ENCODE measurements around the gene RAB11FIP3. TPM values are rescaled to one million over a fixed set of nuclear protein-coding genes. Genes with fewer than 3 reads are reported as not detected.
A peak's percentile ranks its signal among the peaks of the same experiment; 100 is the strongest.

Gene RAB11FIP3
- total and polyA plus RNA-seq, 2 of the 13 experiments (the other 11 are each of a cell fraction or from before 2014, with no cell fraction given): 34.3 to 57.6 TPM

DNA sequence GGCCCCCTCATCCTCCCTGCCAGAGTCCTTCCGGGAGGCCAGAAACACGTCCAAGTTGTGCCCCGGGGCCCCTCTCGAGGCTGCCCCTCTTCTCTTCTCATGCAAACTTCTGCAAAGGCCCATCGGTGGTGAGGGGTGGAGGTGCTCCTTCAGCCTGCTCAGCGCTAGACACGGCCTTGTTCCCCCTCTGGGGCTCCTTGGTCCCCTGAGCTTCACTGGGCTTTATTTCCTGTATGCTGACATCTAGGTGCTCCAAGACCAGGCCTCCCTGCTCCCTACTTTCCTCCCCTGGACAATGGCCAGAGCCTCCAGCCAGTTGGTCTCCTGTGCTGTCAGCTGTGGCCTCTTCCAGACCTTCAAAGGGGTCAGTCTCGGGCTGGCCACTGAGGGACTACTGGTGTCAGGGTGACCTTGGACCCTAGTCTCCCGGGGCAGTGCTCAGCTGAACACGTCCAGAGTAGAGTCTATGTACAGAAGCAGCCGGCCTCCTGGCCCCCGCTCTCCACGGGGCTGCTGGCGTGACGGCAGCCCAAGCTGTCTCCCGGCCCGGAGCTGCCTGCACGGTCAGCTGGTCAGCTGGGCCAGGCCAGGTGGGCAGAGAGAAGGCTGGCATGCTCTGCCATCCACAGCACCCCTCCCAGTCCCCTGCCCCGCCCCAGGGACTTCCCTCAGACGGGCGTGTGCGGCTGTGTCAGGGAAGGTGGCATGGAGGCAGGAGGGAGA lies 133.0 kb downstream of the RAB11FIP3 start (continued):
- TF ChIP-seq, protein P1, sequence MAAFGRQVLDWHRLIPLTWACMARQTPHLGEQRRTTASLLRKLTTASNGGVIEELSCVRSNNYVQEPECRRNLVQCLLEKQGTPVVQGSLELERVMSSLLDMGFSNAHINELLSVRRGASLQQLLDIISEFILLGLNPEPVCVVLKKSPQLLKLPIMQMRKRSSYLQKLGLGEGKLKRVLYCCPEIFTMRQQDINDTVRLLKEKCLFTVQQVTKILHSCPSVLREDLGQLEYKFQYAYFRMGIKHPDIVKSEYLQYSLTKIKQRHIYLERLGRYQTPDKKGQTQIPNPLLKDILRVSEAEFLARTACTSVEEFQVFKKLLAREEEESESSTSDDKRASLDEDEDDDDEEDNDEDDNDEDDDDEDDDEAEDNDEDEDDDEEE (CRISPR knock-in tag; IDR thresholded peaks at IDR 0.05): 0 out of 2 replicates have a peak, but pooled peaks have one; percentile 31
- no peak for TF ChIP-seq ZNF672 (CRISPR knock-in tag; IDR thresholded peaks at IDR 0.05)
- TF ChIP-seq, protein P2, sequence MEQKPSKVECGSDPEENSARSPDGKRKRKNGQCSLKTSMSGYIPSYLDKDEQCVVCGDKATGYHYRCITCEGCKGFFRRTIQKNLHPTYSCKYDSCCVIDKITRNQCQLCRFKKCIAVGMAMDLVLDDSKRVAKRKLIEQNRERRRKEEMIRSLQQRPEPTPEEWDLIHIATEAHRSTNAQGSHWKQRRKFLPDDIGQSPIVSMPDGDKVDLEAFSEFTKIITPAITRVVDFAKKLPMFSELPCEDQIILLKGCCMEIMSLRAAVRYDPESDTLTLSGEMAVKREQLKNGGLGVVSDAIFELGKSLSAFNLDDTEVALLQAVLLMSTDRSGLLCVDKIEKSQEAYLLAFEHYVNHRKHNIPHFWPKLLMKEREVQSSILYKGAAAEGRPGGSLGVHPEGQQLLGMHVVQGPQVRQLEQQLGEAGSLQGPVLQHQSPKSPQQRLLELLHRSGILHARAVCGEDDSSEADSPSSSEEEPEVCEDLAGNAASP (CRISPR knock-in tag; IDR thresholded peaks at IDR 0.05; ENCODE audit: borderline replicate concordance): peak; percentile 88; the same call in 1 of the 2 replicates
- no peak for TF ChIP-seq ZBTB42 (CRISPR knock-in tag; IDR thresholded peaks at IDR 0.05)
- TF ChIP-seq, protein P3, sequence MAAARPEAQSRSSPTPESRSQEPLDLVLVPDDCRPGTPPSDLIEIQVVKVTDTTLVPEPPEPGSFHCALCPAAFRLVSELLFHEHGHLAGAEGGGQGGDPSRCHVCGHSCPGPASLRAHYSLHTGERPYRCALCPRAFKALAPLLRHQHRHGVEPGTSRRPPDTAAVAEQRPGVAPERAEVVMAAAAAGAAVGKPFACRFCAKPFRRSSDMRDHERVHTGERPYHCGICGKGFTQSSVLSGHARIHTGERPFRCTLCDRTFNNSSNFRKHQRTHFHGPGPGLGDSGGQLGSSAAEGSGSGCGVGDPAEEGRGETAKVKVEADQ (CRISPR knock-in tag; IDR thresholded peaks at IDR 0.05; ENCODE audit: borderline replicate concordance): 0 out of 2 replicates have a peak, but pooled peaks have one; percentile 79
- no peak for TF ChIP-seq NBN (conservative IDR thresholded peaks at IDR 0.05)
- TF ChIP-seq NR3C1 (CRISPR knock-in tag; IDR thresholded peaks at IDR 0.05): no peak
- peak; percentile 69; the same call in 1 of the 2 replicates for TF ChIP-seq ZNF564 (CRISPR knock-in tag; IDR thresholded peaks at IDR 0.05)
- TF ChIP-seq KDM1A (CRISPR knock-in tag; IDR thresholded peaks at IDR 0.05): 0 out of 2 replicates have a peak, but pooled peaks have one; percentile 50
- TF ChIP-seq KLF13 (CRISPR knock-in tag; IDR thresholded peaks at IDR 0.05): no peak
- no peak for TF ChIP-seq HMGA1 (CRISPR knock-in tag; conservative IDR thresholded peaks at IDR 0.05)
- TF ChIP-seq NAIF1 (CRISPR knock-in tag; IDR thresholded peaks at IDR 0.05; ENCODE audit: borderline replicate concordance): 0 out of 2 replicates have a peak, but pooled peaks have one; percentile 77
- TF ChIP-seq ZNF292 (CRISPR knock-in tag; IDR thresholded peaks at IDR 0.05; ENCODE audit: borderline replicate concordance, low read depth): peak; percentile 82; the same call in 1 of the 2 replicates
- TF ChIP-seq ZZZ3 (CRISPR knock-in tag; IDR thresholded peaks at IDR 0.05; ENCODE audit: borderline replicate concordance): peak; percentile 45; the same call in 1 of the 2 replicates
- 0 out of 2 replicates have a peak, but pooled peaks have one; percentile 28 for TF ChIP-seq POLR2AphosphoS5 (IDR thresholded peaks at IDR 0.05; ENCODE audit: low read depth, low read length)
- no peak for TF ChIP-seq ZNF530 (CRISPR knock-in tag; IDR thresholded peaks at IDR 0.05; ENCODE audit: low read depth)
- TF ChIP-seq, protein P4, sequence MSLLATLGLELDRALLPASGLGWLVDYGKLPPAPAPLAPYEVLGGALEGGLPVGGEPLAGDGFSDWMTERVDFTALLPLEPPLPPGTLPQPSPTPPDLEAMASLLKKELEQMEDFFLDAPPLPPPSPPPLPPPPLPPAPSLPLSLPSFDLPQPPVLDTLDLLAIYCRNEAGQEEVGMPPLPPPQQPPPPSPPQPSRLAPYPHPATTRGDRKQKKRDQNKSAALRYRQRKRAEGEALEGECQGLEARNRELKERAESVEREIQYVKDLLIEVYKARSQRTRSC (CRISPR knock-in tag; IDR thresholded peaks at IDR 0.05; ENCODE audit: low read depth): no peak
- no peak for TF ChIP-seq CAMTA2 (CRISPR knock-in tag; IDR thresholded peaks at IDR 0.05; ENCODE audit: borderline replicate concordance)
- TF ChIP-seq TBL1XR1 (IDR thresholded peaks at IDR 0.05; ENCODE audit: borderline replicate concordance, low read length, partially characterized antibody): no peak
- TF ChIP-seq GATAD2A (CRISPR knock-in tag; IDR thresholded peaks at IDR 0.05): peak; percentile 91
- no peak for TF ChIP-seq ZNF749 (CRISPR knock-in tag; IDR thresholded peaks at IDR 0.05; ENCODE audit: borderline replicate concordance)
- peak; percentile 69; the same call in 1 of the 2 replicates for TF ChIP-seq BORCS8-MEF2B (CRISPR knock-in tag; IDR thresholded peaks at IDR 0.05)
- TF ChIP-seq ZNF101 (CRISPR knock-in tag; IDR thresholded peaks at IDR 0.05; ENCODE audit: borderline replicate concordance, low read depth): no peak
- no peak for TF ChIP-seq MATR3 (CRISPR knock-in tag; IDR thresholded peaks at IDR 0.05)
- TF ChIP-seq SUZ12 (IDR thresholded peaks at IDR 0.05; ENCODE audit: low read depth, low read length): no peak
- TF ChIP-seq, protein P5, sequence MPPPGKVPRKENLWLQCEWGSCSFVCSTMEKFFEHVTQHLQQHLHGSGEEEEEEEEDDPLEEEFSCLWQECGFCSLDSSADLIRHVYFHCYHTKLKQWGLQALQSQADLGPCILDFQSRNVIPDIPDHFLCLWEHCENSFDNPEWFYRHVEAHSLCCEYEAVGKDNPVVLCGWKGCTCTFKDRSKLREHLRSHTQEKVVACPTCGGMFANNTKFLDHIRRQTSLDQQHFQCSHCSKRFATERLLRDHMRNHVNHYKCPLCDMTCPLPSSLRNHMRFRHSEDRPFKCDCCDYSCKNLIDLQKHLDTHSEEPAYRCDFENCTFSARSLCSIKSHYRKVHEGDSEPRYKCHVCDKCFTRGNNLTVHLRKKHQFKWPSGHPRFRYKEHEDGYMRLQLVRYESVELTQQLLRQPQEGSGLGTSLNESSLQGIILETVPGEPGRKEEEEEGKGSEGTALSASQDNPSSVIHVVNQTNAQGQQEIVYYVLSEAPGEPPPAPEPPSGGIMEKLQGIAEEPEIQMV (CRISPR knock-in tag; IDR thresholded peaks at IDR 0.05; ENCODE audit: low read depth): 0 out of 2 replicates have a peak, but pooled peaks have one; percentile 62
